ENCODE results near the gene SLC15A5.

Gene SLC15A5

DNA sequence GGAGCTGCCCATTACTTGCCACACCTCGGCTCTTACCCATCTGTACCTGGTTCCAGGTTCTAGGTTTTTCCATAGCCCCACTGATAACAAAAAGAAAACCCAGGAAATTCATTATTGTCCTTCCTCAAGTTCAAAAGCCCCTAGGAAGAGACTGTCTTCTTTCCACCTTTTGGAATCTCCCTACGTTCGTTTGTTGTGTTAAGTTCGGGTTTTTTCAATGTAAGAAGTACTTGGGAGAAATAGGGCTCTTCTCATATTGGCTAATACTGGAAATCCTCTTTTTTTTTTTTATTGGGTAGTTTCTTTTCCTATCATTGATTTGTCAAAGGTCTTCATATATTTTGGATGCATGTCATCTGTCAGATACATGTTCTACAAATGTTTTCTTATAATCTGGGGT is 17.3 kb downstream of the SLC15A5 start:
- DNase-seq, result no peak

GRCh38 chr12:16258963-16259362 is 18.5 kb downstream of the SLC15A5 start:
- no peak for DNase-seq

- no peak for DNase-seq
Measured at GRCh38 chr12:16246264-16246663, 31.2 kb downstream of the SLC15A5 start.

- DNase-seq, result no peak
Measured at GRCh38 chr12:16245209-16245608, 32.3 kb downstream of the SLC15A5 start.

GRCh38 chr12:16243487-16244412 is 33.7 kb downstream of the SLC15A5 start:
- no peak for DNase-seq

DNA sequence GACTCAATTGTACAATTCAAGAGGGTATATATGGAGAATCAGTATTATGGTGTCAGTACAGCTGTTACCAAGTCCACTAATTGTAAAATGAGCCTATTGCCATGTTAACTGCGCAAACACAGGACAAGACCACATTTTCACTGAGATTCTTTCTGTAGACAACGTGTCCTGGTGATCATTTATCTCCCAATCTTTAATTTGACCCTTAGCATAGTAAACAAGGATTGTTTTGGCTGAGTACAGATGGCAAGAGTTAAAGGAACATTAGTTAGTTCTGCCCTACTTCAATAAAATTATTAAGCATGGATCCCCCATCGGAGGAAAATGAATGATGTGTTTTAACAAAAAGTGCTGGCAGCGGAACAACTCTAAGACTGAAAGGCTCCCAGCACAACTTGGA is 36.1 kb downstream of the SLC15A5 start:
- DNase-seq, result no peak

DNA sequence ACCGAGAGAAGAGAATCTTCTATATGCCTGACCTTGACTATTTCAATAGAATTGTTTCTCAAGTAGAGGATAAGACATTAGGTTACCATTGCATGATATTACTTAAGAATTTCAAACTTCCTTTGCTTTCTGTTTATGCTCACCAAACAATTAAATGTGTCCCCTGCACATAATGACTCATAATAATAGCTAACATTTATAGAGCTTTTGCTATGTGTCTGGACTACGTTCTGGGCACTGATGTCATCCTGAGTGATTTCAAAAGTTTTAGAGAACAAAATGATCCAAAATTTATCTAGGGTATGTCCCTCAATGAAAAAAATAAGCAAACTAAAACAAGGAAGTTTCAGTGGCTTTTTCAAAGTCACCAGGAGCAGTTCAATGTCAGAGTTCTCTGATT is 38.8 kb downstream of the SLC15A5 start:
- no peak for DNase-seq

GRCh38 chr12:16229676-16230075 is 47.8 kb downstream of the SLC15A5 start:
- DNase-seq, result no peak

GRCh38 chr12:16228067-16228466 is 49.4 kb downstream of the SLC15A5 start:
- DNase-seq, result peak; percentile 32

DNA sequence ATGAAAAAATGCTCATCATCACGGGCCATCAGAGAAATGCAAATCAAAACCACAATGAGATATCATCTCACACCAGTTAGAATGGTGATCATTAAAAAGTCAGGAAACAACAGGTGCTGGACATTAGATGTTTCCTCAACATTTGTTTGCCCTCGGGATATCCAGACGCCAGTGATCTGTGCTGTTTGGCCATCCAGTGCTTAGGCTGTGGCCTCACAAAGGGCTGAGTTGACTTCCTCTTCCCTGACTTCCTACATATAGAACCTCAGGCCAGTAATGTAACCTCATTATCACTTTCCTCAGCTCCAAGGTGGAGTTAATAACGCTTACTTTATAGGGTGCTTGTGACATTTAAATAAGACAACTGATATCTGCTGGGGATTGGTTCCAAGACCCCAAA is 51.8 kb downstream of the SLC15A5 start:
- no peak for DNase-seq

GRCh38 chr12:16224196-16224595 is 53.3 kb downstream of the SLC15A5 start:
- DNase-seq, result no peak

GRCh38 chr12:16221776-16222175 is 55.7 kb downstream of the SLC15A5 start:
- no peak for DNase-seq

GRCh38 chr12:16220120-16220519 is 57.4 kb downstream of the SLC15A5 start:
- DNase-seq, result no peak

GRCh38 chr12:16218934-16219751 is 58.3 kb downstream of the SLC15A5 start:
- DNase-seq, result no peak

- no peak for DNase-seq
Measured at GRCh38 chr12:16218234-16218633, 59.3 kb downstream of the SLC15A5 start.

- no peak for DNase-seq
Measured at GRCh38 chr12:16211731-16212130, 65.8 kb downstream of the SLC15A5 start.

GRCh38 chr12:16198884-16199283 is 78.6 kb downstream of the SLC15A5 start:
- peak; percentile 68 for DNase-seq

- DNase-seq, result no peak
Measured at GRCh38 chr12:16197600-16197999, 79.9 kb downstream of the SLC15A5 start.

DNA sequence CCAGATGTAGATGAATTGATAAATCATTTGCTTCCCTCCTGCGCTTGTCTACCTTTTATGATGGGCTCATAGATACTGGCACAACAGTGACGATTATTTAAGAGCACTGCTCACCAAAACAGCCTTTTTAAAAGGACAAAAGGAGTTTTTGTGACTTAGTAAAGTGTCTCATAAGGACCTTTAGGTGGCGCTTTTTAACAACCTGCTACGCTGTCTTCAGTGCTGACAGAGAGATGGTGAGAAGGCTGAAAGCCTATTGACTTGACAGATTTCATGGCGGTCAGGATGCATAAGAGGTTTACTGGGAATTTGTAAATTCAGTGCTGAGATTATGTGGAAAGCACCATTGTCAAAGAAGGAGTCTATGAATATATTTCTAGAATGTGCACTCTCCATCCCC is 87.6 kb downstream of the SLC15A5 start:
- DNase-seq, result peak; percentile 10

- no peak for DNase-seq
Measured at GRCh38 chr12:16187660-16188059, 89.8 kb downstream of the SLC15A5 start.

DNA sequence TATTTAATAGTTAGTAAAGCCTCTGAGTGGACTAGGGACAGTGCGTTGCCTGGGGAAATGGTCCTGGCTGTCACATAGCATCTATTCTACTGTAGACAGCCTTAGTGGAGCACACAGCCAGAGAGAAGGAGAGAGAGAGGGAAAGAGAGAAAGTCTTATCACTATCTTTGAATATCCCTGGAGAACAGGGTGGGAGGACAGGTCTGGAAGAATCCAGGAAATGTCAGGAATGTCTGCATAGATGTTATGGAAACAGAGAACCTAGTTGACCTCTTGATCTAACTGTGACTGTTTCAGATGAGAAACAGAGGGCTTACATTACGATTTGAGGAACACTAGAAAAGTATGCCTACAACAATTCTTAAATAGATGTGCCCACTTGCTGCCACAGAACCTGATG is 92.8 kb downstream of the SLC15A5 start:
- DNase-seq, result no peak

- no peak for DNase-seq
Measured at GRCh38 chr12:16183541-16183940, 93.9 kb downstream of the SLC15A5 start.

DNA sequence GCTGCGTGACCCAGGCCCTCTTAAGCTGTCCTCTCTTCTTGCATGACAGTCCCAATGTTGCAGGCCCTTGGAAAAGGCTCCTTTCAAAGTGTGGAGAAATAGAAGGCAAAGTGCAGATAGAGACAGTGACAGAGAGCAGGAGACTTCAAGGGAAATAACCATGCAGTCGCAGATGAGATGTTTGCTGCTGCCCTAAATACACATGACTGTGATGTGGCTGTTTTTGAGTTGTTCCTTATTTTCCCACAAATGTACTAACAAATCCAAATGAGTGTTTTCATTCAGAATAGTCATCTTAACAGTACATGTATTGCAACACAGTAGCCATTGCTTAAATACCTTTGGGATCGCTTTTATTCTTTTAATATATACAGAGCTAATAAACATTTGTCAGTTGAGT is 101.6 kb downstream of the SLC15A5 start:
- no peak for DNase-seq

GRCh38 chr12:16174282-16174681 is 103.2 kb downstream of the SLC15A5 start:
- DNase-seq, result no peak
